GM12892 (cell line): ENCODE results near the gene HTRA2.

Experiments used
- POLR2A ChIP-seq: IDR thresholded peaks from 2 replicates; pipeline ENCODE4 v1.6.1; 2011; ENCODE audit warnings: low read depth, low read length, control low read depth
- POLR2AphosphoS5 ChIP-seq: IDR thresholded peaks from 2 replicates; pipeline ENCODE4 v1.6.1; 2011; ENCODE audit warnings: low read depth, low read length, control low read depth
- TAF1 ChIP-seq: IDR thresholded peaks from 2 replicates; pipeline ENCODE4 v1.6.1; 2011; ENCODE audit warnings: low read depth, mild to moderate bottlenecking, control low read depth, low read length, borderline replicate concordance

DNA sequence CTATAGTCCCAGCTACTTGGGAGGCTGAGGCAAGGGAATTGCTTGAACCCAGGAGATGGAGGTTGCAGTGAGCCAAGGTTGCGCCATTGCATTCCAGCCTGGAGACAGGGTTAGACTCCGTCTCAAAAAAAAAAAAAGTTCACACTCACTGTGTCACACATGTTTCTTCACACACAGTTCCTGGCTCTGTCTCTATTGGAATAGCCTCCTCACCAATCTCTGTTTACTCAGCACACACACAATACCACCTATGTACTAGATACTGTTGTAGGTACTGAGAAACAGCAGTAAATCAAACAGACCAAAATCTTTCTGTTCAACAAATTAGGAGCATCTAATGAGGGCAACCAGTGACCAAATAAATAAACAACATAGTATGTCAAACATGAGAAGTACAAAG lies 43.6 kb upstream of the HTRA2 start:
- TF ChIP-seq POLR2A (no peak), POLR2AphosphoS5 (no peak), TAF1 (no peak)
